Kidney (tissue), 14 donors: ENCODE data around the gene ST6GAL2. TPM values are rescaled to one million over a fixed set of nuclear protein-coding genes. Genes with fewer than 3 reads are reported as not detected.
A peak's percentile ranks its signal among the peaks of the same experiment; 100 is the strongest.

Source experiments
- DNase-seq, 5 donors: peaks; one replicate each; pipeline ENCODE4 v3.0.0-alpha.2; 2013 to 2020
- FAIRE-seq: peaks from 2 replicates; lab custom pipeline; 2012; peaks lifted over from hg19 to GRCh38; lab: Jason Lieb, UNC
- H3K27ac ChIP-seq, 2 donors: one replicate each; pipeline ENCODE4 v1.7.0; 2013; ENCODE audit warnings: low read depth in 2 of 2, low read length in 2 of 2, inconsistent platforms in 1 of 2
- H3K27me3 ChIP-seq: one replicate; pipeline ENCODE4 v1.7.1; 2013; ENCODE audit warnings: low read length, inconsistent platforms; ENCODE audit not compliant: control insufficient read depth, insufficient read depth
- H3K36me3 ChIP-seq, 3 donors: one replicate each; pipeline versions ENCODE4 v1.7.0 to v1.7.1; 2013; ENCODE audit warnings: low read length in 3 of 3, control low read depth in 1 of 3, inconsistent platforms in 1 of 3; ENCODE audit not compliant: insufficient read depth in 3 of 3, control insufficient read depth in 2 of 3
- H3K4me1 ChIP-seq, 3 donors: one replicate each; pipeline versions ENCODE4 v1.7.0 to v1.7.1; 2013; ENCODE audit warnings: low read length in 3 of 3, inconsistent platforms in 1 of 3, low read depth in 1 of 3; ENCODE audit not compliant: control insufficient read depth in 2 of 3, insufficient read depth in 2 of 3
- H3K4me3 ChIP-seq, 3 donors: one replicate each; pipeline versions ENCODE4 v1.7.0 to v1.8.1; 2013; ENCODE audit warnings: low read length in 3 of 3, control low read depth in 1 of 3, inconsistent platforms in 1 of 3
- H3K9ac ChIP-seq, 3 donors: one replicate each; pipeline versions ENCODE4 v1.7.0 to v1.7.1; 2013; ENCODE audit warnings: low read length in 3 of 3, control low read depth in 1 of 3, inconsistent platforms in 1 of 3
- H3K9me3 ChIP-seq, 3 donors: one replicate each; pipeline versions ENCODE4 v1.7.0 to v1.7.1; 2013; ENCODE audit warnings: low read length in 3 of 3, control low read depth in 1 of 3, inconsistent platforms in 1 of 3; ENCODE audit not compliant: control insufficient read depth in 2 of 3, insufficient read depth in 1 of 3
- CTCF ChIP-seq: IDR thresholded peaks from 3 replicates; pipeline ENCODE4 v1.5.1; 2012; ENCODE audit warnings: mild to moderate bottlenecking, moderate library complexity, borderline replicate concordance; ENCODE audit not compliant: insufficient read depth; ENCODE audit errors: extremely low read depth
- intact Hi-C: fragments of 100-400 bp; cut with DNase I; formaldehyde crosslinking; loops from one replicate; pipeline ENCODE4 v1.11.1; 2022
- polyA plus RNA-seq: library from polyadenylated mRNA; stranded (reverse); fragments of 350-450 nt; fragmentation: Illumina TruSeq; extraction: RNeasy Lipid Tissue Mini Kit (QIAGEN cat#74804); gene quantifications from one replicate; pipeline ENCODE4 v1.2.3, GENCODE V29; 2014; ENCODE audit warnings: low read depth, low replicate concordance; ENCODE audit not compliant: insufficient read depth
- total RNA-seq: library from RNA; stranded (reverse); fragmentation: NEBNext Ultra II Directional; extraction: Animal tissue kit (Norgen Biotek cat#: 25700); gene quantifications from one replicate; pipeline ENCODE4 v1.2.1, GENCODE V29; 2021
- donor health status: control.
- donor health status: control.
- donor health status: control.
- donor health status: control.
- donor health status: control.
- donor health status: DM: yes; HTN: yes; CAD: no.
- donor health status: Normal renal cell carcinoma (clear cell type).

ST6GAL2 gene
- total and polyA plus RNA-seq, 2 donors from 2014 or later: 0.22 to 1.2 TPM

- no peaks in the 10 kb centered on the region for H3K36me3 ChIP-seq
- no peak overlapping the region for H3K4me3 ChIP-seq
- TF ChIP-seq CTCF: no peak
- H3K27ac ChIP-seq: no peak overlapping the region
- H3K9me3 ChIP-seq: no peaks in the 10 kb centered on the region
- DNase-seq: no peak
- no peaks in the 10 kb centered on the region for H3K4me1 ChIP-seq
- no peaks in the 10 kb centered on the region for H3K27me3 ChIP-seq
- intact Hi-C loops: no loop called here
- no peak overlapping the region for H3K9ac ChIP-seq
- no peak for FAIRE-seq
These were observed 45.9 kb upstream of the ST6GAL2 start for GRCh38 chr2:106931717-106932335.

GRCh38 chr2:106921451-106921850 lies 35.5 kb upstream of the ST6GAL2 start:
- FAIRE-seq (no peak), DNase-seq (no peak)
- intact Hi-C loops: no loop called here
- Histone ChIP-seq H3K4me1 (no peaks in the 10 kb centered on the region), H3K27ac (no peak overlapping the region), H3K9ac (no peak overlapping the region), H3K9me3 (no peaks in the 10 kb centered on the region), H3K36me3 (no peaks in the 10 kb centered on the region), H3K4me3 (no peak overlapping the region), H3K27me3 (no peaks in the 10 kb centered on the region)
- no peak for TF ChIP-seq CTCF

GRCh38 chr2:106919012-106919411 lies 33.0 kb upstream of the ST6GAL2 start:
- Histone ChIP-seq H3K27me3 (no peaks in the 10 kb centered on the region), H3K36me3 (no peaks in the 10 kb centered on the region), H3K27ac (no peak overlapping the region), H3K9ac (no peak overlapping the region), H3K4me3 (no peak overlapping the region), H3K4me1 (no peaks in the 10 kb centered on the region), H3K9me3 (no peaks in the 10 kb centered on the region)
- intact Hi-C loops: no loop called here
- TF ChIP-seq CTCF: no peak
- peak in 1 of 5 donors; percentile 3 for DNase-seq
- FAIRE-seq: no peak

- H3K9ac ChIP-seq: no peak overlapping the region
- no peak for FAIRE-seq
- no peaks in the 10 kb centered on the region for H3K36me3 ChIP-seq
These were observed 18.3 kb upstream of the ST6GAL2 start for GRCh38 chr2:106904242-106904641.

More at GRCh38 chr2:106904242-106904641, 18.3 kb upstream of the ST6GAL2 start:
- no peak overlapping the region for H3K27ac ChIP-seq
- H3K4me1 ChIP-seq: no peaks in the 10 kb centered on the region
- intact Hi-C loops: no loop called here
- no peaks in the 10 kb centered on the region for H3K27me3 ChIP-seq
- TF ChIP-seq CTCF: no peak
- no peak overlapping the region for H3K4me3 ChIP-seq
- no peaks in the 10 kb centered on the region for H3K9me3 ChIP-seq
- DNase-seq: no peak
